GM18499 (cell line): ENCODE results near the gene NDST1.
"Not testable (repeated sequence)": the region's sequence is repeated elsewhere in the genome, so short reads cannot be mapped to it uniquely, and the experiment has no call there.

Experiments
- ATAC-seq: cut with Tn5 transposase; IDR thresholded peaks from one replicate; pipeline ENCODE4 v1.9.1; 2021; ENCODE audit warnings: moderate number of reproducible peaks; ENCODE audit not compliant: insufficient read depth, unreplicated experiment

NDST1 gene

GRCh38 chr5:150505816-150506215 is 2.1 kb upstream of the NDST1 start:
- no peak for ATAC-seq

DNA sequence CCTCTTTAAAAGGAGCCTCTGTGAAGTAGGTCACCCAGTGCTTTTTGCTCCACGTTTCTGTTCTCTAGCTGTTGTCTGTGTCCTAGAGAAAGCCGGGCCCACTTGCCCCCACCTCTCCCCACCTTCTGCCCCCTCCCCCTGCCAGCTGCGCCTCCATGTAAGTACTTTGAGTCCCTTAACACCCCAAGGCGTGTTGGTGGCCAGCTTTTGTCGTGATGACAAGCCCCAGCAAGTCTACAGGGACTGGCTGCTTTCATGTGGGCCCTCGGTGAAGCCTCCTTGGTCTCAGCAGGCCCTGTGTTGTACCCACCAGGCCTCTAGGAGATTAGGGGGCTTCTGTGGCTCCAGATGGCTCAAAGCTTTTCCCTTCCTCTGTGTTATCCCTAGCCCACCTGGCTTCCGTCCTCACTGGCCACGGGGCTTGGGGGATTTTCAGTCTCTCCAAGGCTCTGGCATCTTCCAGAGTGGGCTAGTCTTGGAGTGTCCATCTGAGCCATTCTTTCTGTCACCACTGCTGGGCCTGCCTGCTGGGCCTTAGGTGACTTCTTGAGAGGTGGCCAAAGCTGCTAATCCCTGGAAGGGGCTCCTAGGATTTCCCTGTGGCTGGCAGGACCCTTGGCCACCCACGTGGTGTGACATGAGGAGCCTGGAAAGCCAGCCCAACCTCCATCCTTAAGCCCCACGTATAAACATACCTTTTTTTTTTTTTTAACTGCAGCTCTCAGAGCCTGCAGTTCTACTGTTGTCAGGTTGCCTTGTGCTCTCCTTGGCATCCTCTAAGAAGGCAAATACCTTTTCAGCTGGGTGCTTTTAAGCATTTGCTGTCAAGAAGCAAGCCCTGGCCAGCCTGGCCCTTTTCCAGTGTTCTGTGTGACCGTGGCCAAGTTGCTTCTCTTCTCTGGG is 1.1 kb upstream of the NDST1 start:
- ATAC-seq, result no peak

GRCh38 chr5:150508277-150508640 is 328 bp downstream of the NDST1 start:
- ATAC-seq, result no peak

GRCh38 chr5:150508828-150509227 is 897 bp downstream of the NDST1 start:
- no peak for ATAC-seq

DNA sequence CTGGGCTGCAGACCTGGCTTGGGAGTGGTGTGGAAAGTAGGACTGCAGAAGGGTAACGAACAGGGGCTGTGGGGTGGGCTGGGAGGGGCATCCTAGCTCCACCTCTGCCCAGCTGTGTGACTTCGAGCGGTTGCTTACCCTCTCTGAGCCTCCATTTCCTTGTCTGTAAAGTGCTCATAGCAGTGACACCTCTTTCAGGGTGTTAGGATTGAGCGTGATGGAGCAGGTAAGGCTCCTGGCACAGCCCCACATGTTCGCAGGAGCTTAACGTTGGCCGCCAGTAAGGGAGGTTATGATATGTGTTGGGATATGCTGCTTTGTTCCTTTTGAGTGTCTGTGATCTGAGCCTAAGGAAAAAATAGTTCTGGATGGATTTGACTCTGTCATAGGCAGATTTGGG is 2.1 kb downstream of the NDST1 start:
- no peak for ATAC-seq

DNA sequence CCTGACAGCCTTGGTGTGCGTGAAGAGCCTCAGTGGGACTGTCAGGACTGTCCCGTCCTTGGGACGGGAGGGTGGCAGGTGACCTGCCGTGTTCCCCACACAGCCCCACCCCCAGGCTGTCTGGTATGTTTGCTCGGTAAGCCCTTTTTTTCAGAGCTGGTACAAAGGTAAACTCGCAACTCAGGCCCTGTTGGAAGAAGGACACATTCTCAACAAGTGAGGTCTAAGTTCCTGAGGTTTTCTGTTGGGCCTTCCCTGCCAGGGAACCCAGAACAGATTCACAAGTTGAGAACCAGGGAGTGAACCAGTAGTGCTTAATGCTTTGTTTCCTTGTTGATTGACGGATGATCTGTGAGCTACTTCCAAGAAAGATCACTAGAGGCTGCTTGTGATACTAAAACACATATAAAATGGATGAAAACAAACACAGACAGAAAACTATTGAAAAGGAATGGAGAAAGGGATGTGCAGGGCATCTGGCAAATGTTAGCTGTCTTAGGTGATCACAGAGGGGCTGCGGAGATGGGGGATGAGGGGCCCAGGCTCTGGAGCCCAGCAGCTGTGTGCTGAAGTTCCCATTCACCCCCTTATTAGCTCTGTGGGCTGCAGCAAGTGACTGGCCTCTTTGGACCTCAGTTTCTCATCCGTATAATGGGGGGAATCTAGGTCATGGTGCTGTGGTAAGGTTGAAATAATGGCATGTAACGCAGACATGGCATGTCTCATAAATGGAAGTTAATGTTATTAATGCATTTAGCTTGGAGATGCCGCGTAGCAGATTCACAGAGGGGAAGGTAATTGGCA is 2.7 kb downstream of the NDST1 start:
- ATAC-seq, result no peak

GRCh38 chr5:150511578-150512367 is 3.8 kb downstream of the NDST1 start:
- no peak for ATAC-seq

GRCh38 chr5:150512368-150512747 is 4.4 kb downstream of the NDST1 start:
- ATAC-seq, result no peak

GRCh38 chr5:150513375-150514309 is 5.7 kb downstream of the NDST1 start:
- ATAC-seq, result no peak

- ATAC-seq, result no peak
These were observed 6.8 kb downstream of the NDST1 start for GRCh38 chr5:150514708-150515211.

DNA sequence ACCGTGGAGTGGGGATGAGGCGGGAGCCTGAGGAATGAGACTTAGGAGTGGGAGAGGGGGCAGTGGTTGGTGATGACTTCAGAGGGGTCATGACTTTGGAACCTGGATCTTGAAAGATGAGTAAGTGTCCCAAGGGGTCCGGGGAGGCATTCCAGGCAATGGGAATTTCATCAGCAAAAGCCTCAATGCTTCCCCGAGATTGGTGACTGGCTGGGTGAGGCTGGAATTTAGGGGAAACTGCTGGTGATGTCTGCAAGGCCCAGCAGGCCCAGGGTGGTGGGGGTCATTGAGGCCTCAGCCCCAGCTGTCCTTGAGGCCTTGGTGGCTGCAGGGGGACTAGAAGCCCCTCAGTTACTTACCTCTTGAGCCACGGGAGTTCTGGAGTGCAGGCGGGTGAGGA is 7.5 kb downstream of the NDST1 start:
- ATAC-seq, result no peak

GRCh38 chr5:150516011-150516410 is 8.1 kb downstream of the NDST1 start:
- ATAC-seq, result no peak

DNA sequence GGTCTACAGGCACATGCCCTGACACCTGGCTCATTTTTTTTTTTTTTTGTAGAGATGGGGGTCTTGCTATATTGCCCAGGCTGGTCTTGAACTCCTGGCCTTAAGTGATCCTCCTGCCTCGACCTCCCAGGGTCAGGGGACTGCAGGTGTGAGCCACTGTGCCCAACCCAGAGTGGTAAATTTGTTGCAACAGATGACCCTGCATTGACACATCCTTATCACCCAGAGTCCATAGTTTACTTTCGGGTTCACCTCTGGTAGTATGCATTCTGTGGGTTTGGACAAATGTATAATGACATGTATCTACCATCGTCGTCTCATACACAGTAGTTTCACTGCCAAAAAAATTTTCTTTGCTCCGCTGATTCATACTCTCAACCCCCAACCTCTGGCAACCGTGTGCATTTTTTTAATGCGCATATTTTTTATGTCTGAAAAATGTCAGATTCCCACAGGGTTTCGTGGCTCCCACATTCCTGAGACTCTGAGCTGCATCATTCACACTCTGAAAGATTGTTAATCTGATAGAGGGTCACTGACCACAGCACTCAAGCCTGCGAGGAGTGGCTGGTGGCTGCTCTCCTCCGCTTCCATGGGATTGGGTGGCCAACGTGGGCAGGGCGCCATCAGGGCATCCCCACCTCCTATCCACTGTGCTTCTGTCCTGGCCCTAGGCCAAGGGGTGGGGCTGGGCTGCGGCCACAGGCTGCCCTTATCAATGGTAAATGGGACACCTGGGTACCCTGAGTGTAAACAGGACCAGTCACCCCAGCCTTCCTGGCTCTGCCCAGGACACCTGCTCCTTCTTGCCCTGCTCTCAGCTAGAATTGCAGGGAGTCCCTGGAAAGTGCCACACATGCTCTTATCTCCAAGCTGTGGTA is 9.6 kb downstream of the NDST1 start:
- ATAC-seq, result no peak

GRCh38 chr5:150518712-150519559 is 11.0 kb downstream of the NDST1 start:
- not testable (repeated sequence) for ATAC-seq

DNA sequence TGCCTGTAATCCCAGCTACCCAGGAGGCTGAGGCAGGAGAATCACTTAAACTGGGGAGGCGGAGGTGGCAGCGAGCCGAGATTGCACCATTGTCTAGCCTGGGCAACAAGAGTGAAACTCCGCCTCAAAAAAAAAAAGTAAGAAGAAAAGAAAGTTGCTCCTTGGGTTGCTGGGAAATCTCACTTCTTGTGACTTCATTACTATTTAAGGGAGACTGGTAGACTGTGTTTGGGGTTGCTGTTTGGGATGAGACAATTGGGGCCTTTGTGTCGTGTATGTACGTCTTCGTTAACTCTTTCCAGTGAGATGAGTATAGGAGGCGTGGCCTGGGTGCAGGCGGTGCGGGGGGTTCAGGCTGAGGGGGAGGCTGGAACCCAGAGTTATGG is 11.6 kb downstream of the NDST1 start:
- no peak for ATAC-seq

DNA sequence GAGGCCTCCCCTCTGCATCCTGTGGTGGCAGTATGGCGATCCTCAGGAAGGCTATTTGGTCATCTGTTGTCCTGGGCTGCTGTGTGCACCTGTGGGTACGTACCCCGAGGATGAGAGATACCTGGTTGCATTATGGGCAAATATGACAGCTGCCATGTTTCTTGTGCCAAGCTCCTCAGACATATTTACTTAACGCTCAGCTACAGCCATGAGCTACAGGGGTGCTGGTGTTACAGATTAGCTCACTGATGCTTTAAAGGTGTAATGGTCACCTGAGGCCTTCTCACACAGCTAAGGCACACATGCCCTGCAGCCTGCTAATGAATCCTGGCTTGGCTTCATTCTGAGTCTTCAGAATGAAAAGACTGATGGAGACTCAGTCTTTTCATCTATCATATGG is 12.0 kb downstream of the NDST1 start:
- ATAC-seq, result no peak

DNA sequence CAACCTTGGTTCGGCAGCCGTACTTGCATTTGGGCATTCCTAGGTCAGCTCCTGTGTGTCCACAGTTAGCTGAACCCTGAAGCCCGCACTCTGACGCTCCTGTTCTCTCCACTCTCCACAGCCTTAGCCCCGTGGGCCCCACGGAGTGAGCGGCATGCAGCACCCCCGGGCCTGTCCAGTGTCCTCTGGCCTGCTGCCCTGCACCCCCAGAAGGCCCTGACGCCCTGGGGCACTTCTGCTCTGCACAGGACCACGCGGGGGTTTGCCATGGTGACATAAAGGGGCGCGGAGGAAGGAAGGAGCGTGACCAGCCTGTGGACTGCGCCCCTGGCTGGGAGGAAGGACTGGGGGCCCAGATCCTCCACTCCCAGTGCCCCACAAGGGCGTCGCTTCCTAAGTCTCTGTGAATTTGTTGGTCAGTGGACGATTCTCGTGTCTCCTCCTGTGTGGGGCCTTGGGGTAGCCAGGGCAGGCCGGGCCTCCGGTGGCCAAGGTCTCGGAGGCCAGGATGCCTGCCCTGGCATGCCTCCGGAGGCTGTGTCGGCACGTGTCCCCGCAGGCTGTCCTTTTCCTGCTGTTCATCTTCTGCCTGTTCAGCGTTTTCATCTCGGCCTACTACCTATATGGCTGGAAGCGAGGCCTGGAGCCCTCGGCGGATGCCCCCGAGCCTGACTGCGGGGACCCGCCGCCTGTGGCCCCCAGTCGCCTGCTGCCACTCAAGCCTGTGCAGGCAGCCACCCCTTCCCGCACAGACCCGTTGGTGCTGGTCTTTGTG is 13.0 kb downstream of the NDST1 start:
- no peak for ATAC-seq
